Epithelial cell of proximal tubule (primary cell): ENCODE measurements around the gene ST8SIA5. TPM values are rescaled to one million over a fixed set of nuclear protein-coding genes. Genes with fewer than 3 reads are reported as not detected.

Experiments used
- DNase-seq: peaks from one replicate; pipeline ENCODE4 v3.0.0-alpha.2; 2011; ENCODE audit warnings: low read depth
- H3K4me3 ChIP-seq: 2 replicates; pipeline ENCODE4 v1.5.1; 2011; ENCODE audit warnings: low read depth, mild to moderate bottlenecking, low read length
- total RNA-seq: library from RNA; depleted of rRNA; stranded (reverse); fragments of >200 nt; gene quantifications from 2 replicates; pipeline ENCODE4 v1.2.3, GENCODE V29; 2015
- TF ChIP-seq, protein P1 (sequence below): conservative IDR thresholded peaks from 2 replicates; pipeline ENCODE4 v1.5.1; 2012; ENCODE audit warnings: low read depth, mild to moderate bottlenecking, low read length

The ST8SIA5 gene
- total RNA-seq, 1 donor from 2014 or later = not detected

DNA sequence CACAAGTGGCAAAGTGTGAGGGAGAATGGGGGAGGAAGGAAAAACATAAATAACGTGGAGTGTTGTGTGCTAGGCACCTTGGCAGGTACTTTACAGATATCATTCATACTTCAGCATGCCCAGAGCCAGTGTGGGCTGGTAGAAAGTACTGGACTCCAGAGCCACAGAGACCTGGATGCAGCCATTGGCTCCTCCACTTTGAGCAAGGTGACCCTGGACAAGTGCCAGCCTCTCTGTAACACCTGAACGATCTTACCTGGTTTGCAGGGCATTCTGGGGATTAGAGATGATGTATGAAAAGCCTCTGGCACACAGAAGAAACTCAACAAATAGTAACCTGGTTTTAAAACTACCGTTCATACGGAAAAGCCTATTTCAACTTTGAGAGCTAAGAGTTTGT lies 106.2 kb downstream of the ST8SIA5 start:
- TF ChIP-seq, protein P1, sequence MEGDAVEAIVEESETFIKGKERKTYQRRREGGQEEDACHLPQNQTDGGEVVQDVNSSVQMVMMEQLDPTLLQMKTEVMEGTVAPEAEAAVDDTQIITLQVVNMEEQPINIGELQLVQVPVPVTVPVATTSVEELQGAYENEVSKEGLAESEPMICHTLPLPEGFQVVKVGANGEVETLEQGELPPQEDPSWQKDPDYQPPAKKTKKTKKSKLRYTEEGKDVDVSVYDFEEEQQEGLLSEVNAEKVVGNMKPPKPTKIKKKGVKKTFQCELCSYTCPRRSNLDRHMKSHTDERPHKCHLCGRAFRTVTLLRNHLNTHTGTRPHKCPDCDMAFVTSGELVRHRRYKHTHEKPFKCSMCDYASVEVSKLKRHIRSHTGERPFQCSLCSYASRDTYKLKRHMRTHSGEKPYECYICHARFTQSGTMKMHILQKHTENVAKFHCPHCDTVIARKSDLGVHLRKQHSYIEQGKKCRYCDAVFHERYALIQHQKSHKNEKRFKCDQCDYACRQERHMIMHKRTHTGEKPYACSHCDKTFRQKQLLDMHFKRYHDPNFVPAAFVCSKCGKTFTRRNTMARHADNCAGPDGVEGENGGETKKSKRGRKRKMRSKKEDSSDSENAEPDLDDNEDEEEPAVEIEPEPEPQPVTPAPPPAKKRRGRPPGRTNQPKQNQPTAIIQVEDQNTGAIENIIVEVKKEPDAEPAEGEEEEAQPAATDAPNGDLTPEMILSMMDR = no peak
- no peak for DNase-seq
- H3K4me3 ChIP-seq = no peak overlapping the region

DNA sequence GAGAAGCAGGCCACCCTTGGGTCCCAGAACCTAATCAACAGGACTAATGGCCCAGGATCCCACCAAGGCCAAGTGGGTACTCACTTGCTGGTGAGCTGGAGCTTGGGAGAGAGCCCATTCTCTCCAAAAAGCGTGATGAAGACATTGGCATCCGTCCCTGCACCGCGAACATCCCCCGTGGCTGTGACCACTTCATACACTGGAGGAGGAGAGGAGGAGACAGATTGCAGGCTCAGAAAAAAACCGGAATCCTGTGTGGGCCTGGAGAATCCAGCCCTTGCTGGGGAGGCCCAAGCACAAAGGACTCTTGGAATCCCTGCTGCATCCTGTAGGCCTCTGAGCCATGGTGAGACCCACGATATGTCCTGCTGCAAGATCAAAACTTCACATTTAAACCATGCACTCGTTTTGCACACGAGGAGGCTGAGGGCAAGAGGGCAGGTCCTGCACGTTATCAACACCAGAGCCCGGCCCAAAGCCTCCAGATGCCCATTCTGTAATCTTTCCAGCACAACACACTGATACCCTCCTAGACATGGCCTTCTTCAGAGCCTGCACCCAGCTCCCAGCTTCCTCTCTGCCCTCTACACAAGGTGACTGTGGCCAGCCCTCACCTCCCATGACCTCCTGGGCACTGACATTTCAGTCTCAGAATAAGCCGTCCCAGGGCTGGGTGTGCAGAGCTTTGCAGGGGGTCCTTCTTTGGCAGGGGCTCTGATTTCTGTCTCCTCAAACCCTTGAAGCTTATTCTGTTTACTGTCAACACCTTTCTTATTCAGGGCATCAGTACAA lies 107.6 kb downstream of the ST8SIA5 start:
- no peak overlapping the region for H3K4me3 ChIP-seq
- no peak for DNase-seq
- TF ChIP-seq, protein P1 = no peak

DNA sequence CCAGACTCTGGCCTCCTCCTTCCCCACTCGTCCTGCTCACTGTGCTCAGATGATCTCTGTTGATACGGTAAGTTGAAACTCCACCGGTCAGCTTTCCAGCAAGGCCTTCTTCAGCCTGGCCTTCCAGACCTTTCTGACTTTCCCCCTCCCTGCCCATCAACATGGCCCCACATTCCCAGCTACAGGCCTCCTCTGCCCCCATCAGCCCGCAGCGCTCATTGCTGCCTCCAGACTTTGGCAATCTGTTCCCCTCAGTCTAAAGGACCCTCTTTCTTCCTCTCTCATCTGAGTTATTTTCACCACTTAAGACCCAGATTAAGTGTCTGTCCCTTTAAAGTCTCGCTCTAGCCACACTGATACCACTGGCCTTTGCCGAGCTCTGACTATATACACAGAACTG lies 110.4 kb downstream of the ST8SIA5 start:
- no peak overlapping the region for H3K4me3 ChIP-seq
- DNase-seq = no peak
- TF ChIP-seq, protein P1 = no peak

DNA sequence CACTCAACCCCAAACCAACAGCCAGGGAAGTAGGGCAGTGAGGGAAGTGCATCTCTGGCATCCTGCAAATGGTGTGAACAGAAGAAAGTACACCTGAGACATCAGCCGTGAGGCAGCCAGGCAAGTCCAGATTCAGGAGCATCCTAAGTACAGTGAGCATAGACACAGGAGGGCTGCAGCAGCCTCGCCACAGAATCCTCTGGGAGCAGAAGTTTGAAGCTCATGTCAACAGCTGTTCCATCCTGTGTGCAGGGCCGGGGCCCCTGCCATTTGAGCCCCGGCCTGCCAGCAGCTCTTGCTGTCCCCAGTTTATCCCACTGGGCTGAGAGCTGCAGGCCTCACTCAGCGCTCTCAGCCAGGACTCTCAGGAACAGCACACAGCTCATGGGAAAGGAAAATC lies 114.3 kb downstream of the ST8SIA5 start:
- TF ChIP-seq, protein P1 = no peak
- DNase-seq = no peak
- no peak overlapping the region for H3K4me3 ChIP-seq

DNA sequence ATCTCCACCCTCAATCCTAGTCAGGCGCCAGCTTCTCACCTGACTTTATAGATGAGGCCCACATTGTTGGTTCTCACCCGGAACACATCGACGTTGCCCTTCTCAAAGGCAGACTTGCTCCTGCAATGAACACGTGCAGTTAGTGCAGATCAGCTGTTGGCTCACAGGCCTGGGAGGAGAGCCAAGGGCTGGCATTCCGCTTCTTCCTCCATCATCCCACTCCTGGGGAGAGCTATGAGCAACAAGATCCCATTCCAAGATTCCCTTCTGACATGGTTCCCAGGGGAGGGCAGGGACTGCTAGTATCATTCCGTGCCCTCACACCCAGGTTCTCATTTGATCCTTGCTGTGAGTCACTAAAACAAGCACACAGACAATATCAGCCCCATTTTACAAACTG lies 114.9 kb downstream of the ST8SIA5 start:
- TF ChIP-seq, protein P1 = no peak
- H3K4me3 ChIP-seq = no peak overlapping the region
- DNase-seq = no peak

DNA sequence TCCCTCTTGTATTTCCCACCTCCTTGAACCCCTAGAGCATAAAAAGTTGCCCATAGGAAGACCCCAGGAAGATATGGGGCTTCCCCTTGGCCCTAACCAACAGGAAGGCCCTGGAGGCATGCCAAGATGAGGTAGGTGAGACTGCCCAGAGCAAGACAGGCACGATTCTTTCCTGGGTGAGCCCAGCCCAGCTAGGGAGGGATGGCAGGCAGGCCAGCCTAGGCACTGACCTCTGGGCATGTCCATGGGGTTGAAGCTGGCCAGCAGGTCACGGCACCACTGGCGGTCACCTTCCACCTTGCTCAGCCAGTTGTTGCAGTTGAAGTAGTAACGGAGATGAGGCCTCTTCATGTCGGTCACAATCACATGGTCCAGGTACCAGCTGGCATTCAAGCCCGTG lies 117.5 kb downstream of the ST8SIA5 start:
- no peak for DNase-seq
- H3K4me3 ChIP-seq = no peak overlapping the region
- TF ChIP-seq, protein P1 = no peak
